Activated CD4-positive, CD25-positive, alpha-beta regulatory T cell treated with anti-CD3 and anti-CD28 coated beads, Interleukin-2, amount 50 U/mL, for 16 hours (primary cell): ENCODE measurements around the gene SMAGP.

Experiments
- DNase-seq: peaks from one replicate; pipeline ENCODE4 v3.0.0-alpha.2; 2020; ENCODE audit warnings: low read depth, low spot score

Gene SMAGP

GRCh38 chr12:51196547-51196946 is 73.7 kb downstream of the SMAGP start:
- DNase-seq: no peak

GRCh38 chr12:51195841-51196240 is 74.4 kb downstream of the SMAGP start:
- no peak for DNase-seq
